ENCODE measurements around the gene ITGA6. TPM values are rescaled to one million over a fixed set of nuclear protein-coding genes. Genes with fewer than 3 reads are reported as not detected.
A peak's percentile ranks its signal among the peaks of the same experiment; 100 is the strongest.

Gene ITGA6
- total and polyA plus RNA-seq, 2 donors from 2014 or later = 32.8 to 89.1 TPM

GRCh38 chr2:172434821-172435605 lies 7.6 kb downstream of the ITGA6 start:
- no peak for FAIRE-seq
- intact Hi-C loops (cut with DNase I) = no loop called here
- peaks cover 0 to 68% (median 35%) of the 10 kb centered on the region in 3 donors for H3K4me1 ChIP-seq (ENCODE audit: control insufficient read depth in 2 of 3, insufficient read depth in 2 of 3, low read depth in 1 of 3, low read length in 3 of 3)
- DNase-seq = no peak
- no peaks in the 10 kb centered on the region for H3K36me3 ChIP-seq (ENCODE audit: control insufficient read depth in 2 of 3, insufficient read depth in 3 of 3, low read length in 3 of 3)
- no peaks in the 10 kb centered on the region for H3K27me3 ChIP-seq (ENCODE audit: control insufficient read depth, insufficient read depth, low read length)
- peak overlapping the region in 1 of 2 donors; percentile 10 for H3K27ac ChIP-seq (ENCODE audit: low read depth in 2 of 2, low read length in 2 of 2)
- no peak overlapping the region for H3K4me3 ChIP-seq (ENCODE audit: low read length in 3 of 3)
- TF ChIP-seq CTCF (IDR thresholded peaks at IDR 0.05; ENCODE audit: borderline replicate concordance, extremely low read depth, insufficient read depth) = no peak
- H3K9me3 ChIP-seq (ENCODE audit: control insufficient read depth in 2 of 3, insufficient read depth in 1 of 3, low read length in 3 of 3) = no peaks in the 10 kb centered on the region
- no peak overlapping the region for H3K9ac ChIP-seq (ENCODE audit: low read length in 3 of 3)

- H3K9me3 ChIP-seq (ENCODE audit: control insufficient read depth in 2 of 3, insufficient read depth in 1 of 3, low read length in 3 of 3) = no peaks in the 10 kb centered on the region
- no peak for DNase-seq
- H3K36me3 ChIP-seq (ENCODE audit: control insufficient read depth in 2 of 3, insufficient read depth in 3 of 3, low read length in 3 of 3) = no peaks in the 10 kb centered on the region
- peaks cover 2 to 74% (median 35%) of the 10 kb centered on the region in 3 donors for H3K4me1 ChIP-seq (ENCODE audit: control insufficient read depth in 2 of 3, insufficient read depth in 2 of 3, low read depth in 1 of 3, low read length in 3 of 3)
- TF ChIP-seq CTCF (IDR thresholded peaks at IDR 0.05; ENCODE audit: borderline replicate concordance, extremely low read depth, insufficient read depth) = no peak
- no peak overlapping the region for H3K9ac ChIP-seq (ENCODE audit: low read length in 3 of 3)
- H3K27ac ChIP-seq (ENCODE audit: low read depth in 2 of 2, low read length in 2 of 2) = no peak overlapping the region
- no peak for FAIRE-seq
- H3K4me3 ChIP-seq (ENCODE audit: low read length in 3 of 3) = no peak overlapping the region
- intact Hi-C loops (cut with DNase I) = no loop called here
- no peaks in the 10 kb centered on the region for H3K27me3 ChIP-seq (ENCODE audit: control insufficient read depth, insufficient read depth, low read length)
Measured at GRCh38 chr2:172435606-172435911, 8.2 kb downstream of the ITGA6 start.

- TF ChIP-seq CTCF (IDR thresholded peaks at IDR 0.05; ENCODE audit: borderline replicate concordance, extremely low read depth, insufficient read depth) = no peak
- H3K4me3 ChIP-seq (ENCODE audit: low read length in 3 of 3) = no peak overlapping the region
- H3K36me3 ChIP-seq (ENCODE audit: control insufficient read depth in 2 of 3, insufficient read depth in 3 of 3, low read length in 3 of 3) = no peaks in the 10 kb centered on the region
- no peak overlapping the region for H3K9ac ChIP-seq (ENCODE audit: low read length in 3 of 3)
- no peak overlapping the region for H3K27ac ChIP-seq (ENCODE audit: low read depth in 2 of 2, low read length in 2 of 2)
- FAIRE-seq (no peak), DNase-seq (no peak)
- H3K27me3 ChIP-seq (ENCODE audit: control insufficient read depth, insufficient read depth, low read length) = no peaks in the 10 kb centered on the region
- H3K9me3 ChIP-seq (ENCODE audit: control insufficient read depth in 2 of 3, insufficient read depth in 1 of 3, low read length in 3 of 3) = no peaks in the 10 kb centered on the region
- intact Hi-C loops (cut with DNase I) = no loop called here
- H3K4me1 ChIP-seq (ENCODE audit: control insufficient read depth in 2 of 3, insufficient read depth in 2 of 3, low read depth in 1 of 3, low read length in 3 of 3) = peaks cover 6 to 82% (median 36%) of the 10 kb centered on the region in 3 donors
Measured at GRCh38 chr2:172436889-172437288, 9.5 kb downstream of the ITGA6 start.

Measured in kidney (tissue), 14 donors.